NCI-H774 (cell line): ENCODE results near the gene WHRN.

Source experiments
- DNase-seq: peaks from one replicate; lab custom pipeline; 2025; lab: John Stamatoyannopoulos, UW

The WHRN gene

DNA sequence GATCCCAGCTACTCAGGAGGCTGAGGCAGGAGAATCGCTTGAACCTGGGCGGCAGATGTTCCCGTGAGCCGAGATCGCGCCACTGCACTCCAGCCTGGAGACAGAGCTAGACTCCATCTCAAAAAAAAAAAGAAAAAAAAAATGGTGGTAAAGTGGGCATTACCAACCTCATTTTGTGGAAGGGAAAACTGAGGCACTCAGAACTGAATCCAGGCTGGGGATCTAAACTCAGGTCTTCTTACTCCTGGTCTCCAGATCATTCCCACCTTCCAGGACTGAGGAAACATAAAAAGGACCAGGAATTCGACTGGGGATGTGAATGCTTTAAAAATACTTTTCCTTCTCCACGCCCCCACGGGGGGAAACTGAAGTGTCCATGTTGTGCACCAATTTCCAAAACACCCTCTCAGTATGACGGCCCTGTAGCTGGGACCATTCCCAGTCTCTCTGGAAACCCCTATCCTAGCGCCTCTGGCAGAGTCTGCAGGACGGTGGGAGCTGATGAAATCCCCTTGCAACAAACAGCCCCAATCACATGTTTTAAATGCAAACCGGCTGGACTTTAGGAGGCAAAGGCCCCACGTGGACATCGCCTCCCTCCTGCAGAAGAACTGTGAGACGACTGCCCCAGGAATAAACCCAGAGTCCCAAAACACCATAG is 108.6 kb downstream of the WHRN start:
- DNase-seq, result no peak

DNA sequence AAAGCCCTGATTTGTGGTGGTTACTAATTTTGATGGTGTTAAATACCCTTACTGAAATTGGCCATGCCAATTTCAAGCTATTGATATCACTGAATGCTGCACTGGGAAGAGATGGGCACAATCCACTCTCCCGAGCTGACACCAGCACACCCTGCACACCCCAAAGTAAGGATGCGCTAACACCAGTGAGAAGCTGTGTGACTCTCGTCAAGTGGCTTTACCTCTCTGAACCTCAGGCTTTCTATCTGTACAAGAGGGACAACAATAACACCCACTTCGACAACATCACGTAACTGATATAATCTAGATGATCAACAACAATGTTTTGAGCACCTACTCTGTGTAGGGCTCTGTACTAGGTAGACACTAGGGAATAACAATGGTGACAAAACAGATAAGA is 109.5 kb downstream of the WHRN start:
- DNase-seq, result no peak

DNA sequence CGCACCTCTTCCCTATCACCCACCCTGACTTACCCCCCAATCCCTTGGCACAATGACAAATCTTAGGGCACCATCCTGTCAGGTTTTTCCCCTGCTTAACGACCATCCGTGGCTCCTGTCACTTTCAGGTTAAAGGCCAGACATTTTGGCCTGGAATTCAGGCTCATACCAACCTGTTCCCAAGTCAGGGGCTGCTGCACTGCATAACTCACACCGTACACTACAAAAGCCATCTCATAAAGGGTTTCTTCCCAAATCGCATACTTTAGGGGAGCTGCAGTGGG is 110.0 kb downstream of the WHRN start:
- DNase-seq, result no peak

DNA sequence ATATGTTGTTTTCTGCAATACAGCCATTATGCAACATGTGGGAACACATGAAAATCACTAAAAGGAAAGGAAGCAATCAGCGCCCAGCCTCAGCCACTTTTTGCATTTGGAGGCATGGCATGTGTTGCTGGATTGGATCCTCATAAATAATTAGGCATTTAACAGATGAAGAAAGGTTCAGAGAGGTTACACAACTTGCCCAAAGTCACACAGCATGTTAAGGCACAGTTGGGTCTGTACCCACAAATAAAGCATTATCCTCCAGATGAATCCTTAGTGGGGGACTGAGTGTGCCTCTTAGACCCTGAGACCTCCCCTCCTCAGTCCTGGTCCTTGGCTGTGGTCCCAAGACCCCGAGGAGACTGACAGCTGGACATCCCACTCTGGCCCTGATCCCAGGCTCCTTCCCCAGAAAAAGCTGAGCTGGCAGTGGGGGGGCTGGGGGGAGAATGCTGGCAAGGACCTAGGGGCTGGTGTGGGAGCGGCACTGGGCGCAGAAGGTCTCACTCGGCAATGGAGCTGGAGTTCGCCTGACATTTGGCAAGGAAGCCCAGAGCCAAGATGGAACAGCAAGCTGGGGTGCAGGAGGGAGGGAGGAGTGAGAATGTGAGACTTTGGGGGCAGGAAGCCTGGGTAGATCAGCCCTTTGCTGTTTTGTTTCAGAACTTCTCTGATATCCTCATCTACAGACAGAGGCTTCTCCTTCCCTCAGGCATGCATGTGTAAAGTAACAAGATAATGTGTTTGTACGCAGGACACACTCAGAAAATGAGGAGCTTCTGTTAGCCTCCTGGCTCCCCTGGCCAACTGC is 110.5 kb downstream of the WHRN start:
- DNase-seq, result no peak

DNA sequence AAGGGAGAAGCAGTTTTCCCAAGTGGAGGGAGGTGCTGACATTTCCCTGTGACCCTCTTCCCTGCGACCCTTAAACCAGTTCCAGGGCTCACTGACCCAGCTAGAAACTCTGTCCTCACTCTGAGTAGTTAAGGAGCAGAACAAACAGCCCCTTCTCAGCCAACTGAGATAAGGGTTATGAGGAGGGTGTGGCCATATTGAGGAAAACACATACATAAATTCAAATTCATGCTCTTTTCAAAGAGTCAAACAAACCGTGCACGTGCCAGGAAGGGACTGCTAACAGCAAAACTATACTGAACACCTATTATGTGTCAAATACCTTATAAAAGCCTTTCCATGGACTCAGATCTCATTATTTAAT is 112.5 kb downstream of the WHRN start:
- DNase-seq, result no peak

DNA sequence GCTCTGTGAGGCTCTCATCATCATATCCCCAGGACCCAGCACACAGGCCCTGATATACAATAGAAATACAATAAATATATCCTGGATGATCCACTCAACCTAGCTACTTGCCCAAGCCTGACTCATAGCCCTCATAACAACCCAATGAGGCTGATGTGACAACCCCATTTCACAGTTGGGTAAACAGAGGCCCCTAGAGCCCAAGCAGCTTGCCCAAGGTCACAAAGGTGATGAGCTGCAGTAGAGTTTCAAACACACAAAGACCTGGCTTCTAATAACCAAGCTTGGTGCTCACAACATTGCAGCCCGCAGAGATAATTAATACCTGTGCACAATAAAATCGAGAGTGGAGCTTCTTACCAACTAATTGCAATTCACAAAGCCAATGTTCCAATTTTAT is 114.3 kb downstream of the WHRN start:
- DNase-seq, result no peak

DNA sequence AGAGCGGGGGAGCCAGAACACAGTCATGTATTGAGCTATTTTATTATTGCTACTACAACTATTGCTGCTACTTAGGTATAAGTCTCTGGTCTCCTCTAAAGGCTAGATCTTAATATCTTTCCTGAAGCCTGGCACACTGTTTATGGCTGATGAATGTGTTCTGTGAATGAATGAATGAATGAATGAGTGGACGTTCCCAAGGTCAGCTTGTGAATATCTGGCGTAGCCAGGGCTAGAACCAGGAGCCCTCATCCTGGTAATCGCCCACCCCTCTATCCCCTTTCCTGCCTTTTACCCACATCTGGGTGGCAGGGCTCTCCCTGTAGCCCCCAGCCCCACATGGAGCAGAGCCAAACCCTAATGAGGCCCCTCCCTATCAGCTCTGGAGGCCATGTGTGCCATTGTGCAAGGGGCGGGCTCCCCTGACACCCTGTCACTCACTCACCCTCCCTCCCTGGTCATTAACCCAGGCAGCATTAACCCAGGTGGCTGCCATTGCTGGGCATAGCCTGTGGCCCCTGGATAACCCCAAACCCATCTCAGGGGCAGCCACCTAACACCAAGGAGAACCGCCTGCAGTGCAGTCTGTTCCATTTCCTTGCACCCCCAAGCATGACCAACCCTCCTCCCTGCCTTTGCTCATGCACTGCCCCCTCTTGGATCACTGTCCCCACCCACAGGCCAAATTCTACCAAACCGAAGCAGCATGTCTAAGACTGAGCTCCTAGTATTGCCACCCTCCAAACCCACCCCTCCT is 115.5 kb downstream of the WHRN start:
- no peak for DNase-seq

DNA sequence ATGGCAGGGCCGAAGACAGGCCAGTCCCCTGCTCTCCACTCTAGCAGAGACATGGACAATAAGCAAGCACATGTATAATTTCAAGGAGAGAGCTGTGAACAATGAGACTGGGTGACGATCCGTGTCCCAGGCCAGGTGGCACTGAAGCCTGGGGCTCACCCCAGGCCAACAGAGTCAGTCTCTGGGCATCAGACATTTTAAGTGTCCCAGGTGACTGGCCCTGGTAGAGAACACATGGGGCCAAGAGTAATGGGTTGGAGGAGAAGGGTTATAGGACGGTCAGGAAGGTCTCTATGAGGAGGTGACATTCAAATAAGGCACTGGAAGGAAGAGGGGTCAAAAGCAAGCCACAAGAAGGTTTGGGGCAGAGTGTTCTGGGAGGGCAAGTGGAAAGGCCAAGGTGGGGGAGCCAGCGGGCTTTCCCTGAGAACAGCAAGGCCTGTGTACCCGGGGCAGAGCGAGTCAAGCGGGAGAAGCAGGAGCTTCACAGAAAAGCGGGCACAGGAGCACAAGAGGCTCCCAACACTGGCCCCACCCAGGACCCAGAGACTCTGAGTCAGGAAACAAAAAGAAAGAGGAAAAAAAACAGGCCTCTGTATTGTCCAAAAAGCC is 116.4 kb downstream of the WHRN start:
- no peak for DNase-seq

DNA sequence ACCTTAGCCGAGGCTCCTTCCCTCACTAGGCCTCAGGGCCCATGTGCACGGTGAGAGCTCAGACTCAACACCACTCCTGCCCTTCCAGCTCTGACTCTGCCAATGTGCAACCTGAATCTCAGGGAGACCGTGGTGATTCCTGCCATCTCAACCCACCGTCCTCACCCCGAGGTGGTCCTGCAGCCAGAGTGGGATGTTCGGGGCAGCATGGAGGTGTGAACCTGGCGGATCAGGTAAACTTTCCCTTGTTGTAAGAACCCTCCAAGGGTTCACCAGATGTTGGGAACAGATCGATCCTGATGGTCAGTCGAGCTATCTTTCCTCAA is 117.0 kb downstream of the WHRN start:
- no peak for DNase-seq

DNA sequence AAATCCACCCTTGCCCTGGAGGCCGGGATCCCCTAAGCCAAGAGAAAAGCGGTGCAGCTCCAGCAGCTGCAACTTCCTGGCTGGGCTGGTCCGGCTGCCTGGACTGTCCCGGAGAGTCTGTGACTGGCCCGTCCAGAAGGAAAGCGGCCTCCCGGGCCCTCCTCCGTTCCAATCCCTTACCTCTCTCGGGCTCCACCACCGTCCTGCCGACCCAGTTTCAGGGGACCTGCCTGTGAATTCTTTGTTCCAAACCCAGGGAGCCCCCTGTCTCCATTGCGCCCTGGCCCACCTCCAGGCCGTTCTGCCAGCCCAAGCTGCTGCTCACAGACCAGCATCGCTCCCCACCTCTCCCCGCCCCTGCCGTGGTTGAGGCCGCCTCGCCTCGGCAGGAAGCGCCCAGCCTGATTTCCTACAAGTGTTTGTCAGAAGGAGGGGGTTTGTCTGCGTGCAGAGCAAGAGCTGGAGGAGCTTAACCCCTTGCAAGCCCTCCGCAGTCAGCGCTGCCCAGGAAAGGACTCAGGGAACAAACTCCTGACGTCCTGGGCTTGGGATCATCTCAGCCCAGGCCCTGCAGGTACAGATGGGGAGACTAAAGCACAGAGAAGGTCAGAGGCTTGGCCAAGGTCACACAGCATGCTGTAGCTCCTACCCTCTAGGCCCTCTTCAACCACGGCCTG is 117.5 kb downstream of the WHRN start, which contains the start of gene AKNA:
Gene AKNA, minus strand, starts transcription at position 303 of the 677 bp plus-strand sequence. CDS start 6,649 bp downstream, outside the sequence.
- DNase-seq, result no peak

DNA sequence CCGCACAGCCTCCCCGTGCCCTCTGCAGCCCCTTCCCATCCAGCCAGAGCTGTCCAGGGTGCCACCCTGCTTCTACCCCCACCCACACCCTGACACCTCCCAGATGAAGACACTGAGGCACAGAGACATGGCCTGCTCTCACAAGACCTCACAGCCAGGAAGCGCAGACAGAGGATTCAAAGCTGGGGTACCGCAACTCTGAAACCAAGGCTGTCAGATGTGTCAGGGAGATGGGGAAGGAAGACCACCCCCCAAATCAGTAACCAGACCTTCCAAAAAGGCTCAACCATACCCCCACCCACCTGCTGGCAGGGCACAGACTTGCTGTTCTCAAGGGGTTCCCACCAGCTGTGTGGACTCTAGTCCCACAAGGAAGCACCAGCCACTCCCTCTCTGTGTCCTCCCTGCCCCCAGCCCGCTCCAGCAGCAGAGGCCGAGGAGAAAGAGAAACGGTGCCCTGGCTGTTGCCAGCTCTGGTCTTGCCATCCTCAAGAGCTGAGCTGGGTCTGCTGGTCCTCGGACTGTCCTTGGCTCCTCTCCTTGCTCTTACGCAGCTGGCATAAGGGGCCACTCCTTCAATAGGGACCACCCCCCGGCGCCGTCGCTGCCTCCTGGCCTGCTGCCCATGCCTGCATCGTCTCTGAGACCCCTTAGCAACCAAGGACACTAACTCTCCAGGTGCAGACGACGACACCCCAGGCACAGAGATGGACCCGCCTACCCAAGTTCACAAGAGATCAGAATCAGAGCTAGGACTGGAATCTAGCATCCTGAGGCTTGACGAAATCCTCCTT is 118.2 kb downstream of the WHRN start:
- DNase-seq, result no peak

DNA sequence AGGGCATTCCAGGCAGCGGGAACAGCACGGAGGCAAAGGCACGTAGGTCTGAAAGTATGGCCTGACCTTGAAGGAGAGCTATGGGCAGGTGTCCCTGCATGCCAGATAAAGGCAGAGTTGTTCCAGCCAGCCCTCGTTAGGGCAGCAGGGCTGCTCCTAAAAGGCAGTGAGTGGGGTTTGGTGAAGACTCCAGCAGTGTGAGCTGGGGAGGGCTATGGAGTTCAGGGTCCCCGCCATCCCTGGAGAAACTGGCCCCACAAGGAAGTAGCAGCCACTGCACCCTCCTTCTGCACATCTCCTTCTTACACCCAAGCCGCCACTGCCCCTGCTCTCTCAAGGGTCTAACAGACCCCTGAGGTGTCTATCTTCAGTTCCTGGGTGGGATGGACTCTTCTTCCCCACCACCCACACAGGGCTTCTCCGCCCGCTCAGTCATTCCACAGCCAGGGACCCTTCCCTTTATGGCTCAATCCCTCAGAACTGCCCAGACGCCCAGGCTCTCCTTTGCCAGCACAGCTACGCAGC is 118.8 kb downstream of the WHRN start:
- DNase-seq, result no peak

DNA sequence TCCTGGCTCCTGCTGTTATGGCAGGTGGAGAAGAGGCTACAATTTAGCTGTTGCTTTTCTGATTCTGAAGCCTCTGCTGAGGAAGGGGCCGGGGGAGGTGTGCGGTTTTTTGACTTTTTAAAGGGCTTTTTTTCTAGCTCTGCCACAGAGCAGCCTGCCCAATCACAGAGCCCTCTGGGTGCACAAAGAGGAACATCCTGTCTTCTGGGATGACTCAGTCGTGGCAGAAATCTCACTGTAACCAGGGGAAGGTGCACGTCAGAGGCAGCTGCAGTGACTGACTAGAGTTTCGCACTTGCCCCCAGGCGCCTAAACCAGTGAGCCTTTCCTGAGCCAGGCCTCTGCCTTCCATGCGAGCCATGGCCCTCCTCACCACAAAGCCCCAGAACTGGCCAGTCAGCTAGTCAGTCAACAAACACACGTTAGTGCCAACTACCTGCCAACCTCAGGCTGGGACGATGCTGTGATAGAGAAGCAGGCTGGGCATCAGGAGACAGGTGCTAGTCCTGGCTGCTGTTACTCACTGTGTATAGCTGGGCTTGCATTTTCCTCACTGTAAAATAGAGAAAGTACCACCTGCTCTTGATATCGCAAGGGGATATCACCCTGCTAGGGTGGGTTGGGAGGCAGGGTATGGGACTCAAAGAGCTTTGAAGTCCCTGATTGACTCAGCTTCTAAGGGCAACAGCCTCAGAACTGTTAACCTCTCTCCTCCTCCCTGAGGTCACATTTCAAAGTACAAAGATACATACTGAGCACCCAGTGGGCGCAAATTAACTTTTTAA is 119.7 kb downstream of the WHRN start:
- DNase-seq, result no peak

DNA sequence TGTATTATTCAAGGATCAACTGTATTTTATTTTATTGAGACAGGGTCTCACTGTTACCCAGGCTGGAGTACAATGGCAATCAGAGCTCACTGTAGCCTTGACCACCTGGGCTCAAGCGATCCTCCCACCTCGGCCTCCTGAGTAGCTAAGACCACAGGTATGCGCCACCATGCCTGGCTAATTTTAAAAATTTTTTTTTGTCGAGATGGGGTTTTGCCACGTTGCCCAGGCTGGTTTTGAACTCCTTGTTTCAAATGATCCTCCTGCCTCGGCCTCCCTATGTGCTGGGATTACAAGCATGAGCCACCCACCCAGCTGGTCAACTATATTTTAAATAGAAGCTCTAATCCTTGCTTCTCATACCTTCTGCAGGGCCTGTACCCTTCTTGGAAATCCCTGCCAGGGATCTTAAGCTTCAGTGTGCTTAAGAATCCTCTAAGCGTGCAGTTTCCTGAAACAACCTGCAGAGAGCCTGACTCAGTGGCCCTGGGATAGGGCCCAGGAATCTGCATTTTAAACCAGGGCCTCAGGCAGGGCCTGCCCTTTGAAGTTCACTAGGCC is 120.4 kb downstream of the WHRN start:
- DNase-seq, result no peak

DNA sequence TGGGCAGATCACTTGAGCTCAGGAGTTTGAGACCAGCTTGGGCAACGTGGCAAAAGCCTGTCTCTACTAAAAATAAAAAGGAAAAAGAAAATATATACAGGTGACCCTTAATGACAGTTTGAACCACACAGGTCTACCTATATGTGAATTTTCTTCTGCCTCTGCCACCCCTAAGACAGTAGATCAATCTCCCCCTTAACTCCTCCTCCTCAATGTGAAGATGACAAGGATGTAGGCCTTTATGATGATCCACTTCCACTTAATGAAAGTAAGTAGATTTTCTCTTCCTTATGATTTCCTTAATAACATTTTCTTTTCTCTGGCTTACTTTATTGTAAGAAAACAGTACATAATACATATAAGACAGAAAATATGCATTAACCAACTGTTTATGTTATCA is 120.9 kb downstream of the WHRN start:
- no peak for DNase-seq

DNA sequence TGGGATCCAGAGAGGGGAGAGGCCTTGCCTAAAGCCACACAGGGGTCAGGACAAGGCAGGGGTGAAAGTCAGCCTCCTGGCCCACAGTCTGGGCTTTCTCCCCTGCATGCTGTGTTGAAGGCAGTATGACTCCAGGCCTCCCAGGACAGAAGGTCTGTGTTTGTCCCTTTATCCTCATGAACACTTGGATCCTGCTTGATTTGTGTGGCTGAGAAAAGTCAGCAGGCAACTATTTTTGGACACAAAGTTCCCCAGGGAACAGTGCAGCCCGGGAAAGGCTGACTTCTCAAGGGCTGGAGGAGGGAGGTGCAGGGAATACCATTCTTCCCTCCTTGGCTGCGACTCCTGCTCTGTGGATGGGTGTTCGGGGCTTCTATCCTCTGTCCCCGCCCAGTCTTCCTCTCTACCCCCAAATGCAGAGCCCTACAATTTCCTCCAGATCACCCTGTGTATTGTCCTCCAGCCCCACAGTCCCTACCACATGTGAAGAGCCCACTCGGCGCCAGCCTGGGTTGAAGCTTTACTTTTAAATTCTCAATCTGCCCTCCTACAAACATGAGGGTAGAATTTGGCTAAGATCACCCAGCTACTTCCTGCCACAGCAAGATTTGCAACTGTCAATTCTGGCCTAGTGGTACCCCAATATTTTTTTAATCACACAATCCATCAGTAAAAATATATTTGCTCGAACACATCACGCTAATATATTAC is 121.6 kb downstream of the WHRN start:
- no peak for DNase-seq

DNA sequence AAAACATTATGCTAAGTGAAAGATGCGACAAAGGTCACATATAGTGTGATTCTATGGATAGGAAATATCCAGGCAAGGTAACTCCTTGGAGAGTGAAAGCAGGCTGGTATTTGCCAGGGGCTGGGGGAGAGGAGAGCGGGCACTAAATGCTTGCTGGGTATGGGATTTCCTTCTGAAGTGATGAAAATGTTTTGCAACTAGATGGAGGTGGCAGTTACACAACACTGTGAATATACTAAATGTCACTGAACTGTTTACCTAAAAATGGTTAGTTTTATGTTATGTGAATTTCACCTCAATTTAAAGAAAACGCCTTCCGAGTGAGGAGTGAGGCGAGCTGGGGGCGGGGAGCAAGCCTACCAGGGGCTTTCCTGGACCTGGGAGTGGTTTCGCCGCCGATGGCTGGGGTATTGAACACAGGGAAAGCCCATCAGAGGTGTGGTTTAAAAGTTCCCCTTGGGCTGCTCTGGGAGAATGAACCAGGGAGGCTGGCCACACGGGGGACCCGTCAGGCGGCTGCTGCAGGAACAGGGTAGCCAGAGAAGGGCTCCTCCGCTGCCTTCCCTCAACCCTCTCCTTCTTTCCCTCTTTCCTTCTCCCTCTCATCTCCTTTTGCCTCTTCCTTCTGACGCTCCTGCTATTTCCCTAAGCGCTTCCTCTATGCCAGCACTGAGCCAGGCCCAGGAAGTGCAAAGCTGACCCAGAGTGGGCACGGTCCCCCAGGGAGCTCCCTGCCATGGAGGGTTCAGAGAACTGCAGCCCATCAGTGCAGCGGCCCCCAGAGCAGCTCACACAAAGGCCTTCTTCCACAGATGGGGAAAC is 122.4 kb downstream of the WHRN start:
- DNase-seq, result no peak

DNA sequence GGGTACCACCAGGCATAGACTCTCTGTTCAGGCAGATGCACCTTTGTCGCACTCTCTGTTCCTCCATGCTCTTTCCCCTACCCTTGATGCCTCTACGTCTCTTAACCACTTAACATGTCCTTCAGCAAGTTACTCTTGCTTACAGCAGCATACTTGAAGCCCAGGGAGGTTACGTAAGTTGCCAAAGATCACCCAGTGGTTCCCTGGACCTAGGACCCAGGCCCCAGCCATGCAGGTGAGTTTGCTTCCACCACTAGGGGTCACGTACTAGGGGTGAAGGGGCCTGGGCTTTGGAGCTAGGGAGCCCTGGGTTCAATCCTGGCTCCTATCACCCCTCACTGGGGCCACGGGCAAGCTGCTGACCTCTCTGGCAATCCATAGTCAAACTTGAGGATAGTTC is 126.4 kb downstream of the WHRN start:
- DNase-seq, result no peak

DNA sequence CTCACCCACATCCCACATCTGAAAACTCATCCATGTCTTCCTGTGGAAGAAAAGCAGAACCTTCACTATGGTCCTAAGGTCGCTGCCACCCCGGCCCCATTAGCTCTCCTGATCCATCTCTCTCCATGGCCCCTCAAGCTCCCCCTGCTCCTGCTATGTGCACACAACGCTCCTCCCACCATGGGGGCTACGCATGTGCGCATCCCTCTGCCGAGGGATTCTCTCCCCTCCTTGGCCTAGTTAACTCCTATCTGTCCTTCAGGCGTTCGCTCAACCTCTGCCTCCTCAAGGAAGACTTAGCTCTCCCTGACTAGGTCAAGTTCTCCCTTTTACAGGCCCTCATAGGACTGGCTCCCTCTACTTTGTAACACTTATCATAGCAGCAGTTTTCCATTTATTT is 127.3 kb downstream of the WHRN start:
- no peak for DNase-seq
